PC-3 (cell line): Measurements from ENCODE around the gene ZNF385B. TPM values are rescaled to one million over a fixed set of nuclear protein-coding genes. Genes with fewer than 3 reads are reported as not detected.

ENCODE experiments used
- ATAC-seq: fragments of 200-7000 bp; cut with Tn5 transposase; 2 replicates; pipeline ENCODE4 v1.9.1; 2020; ENCODE audit warnings: mild to moderate bottlenecking, moderate library complexity
- BruUV-seq: library from RNA; stranded (reverse); fragments of 400-500 nt; replicated peaks from 2 replicates; lab custom pipeline; 2021; lab: Mats Ljungman, UMichigan
- CTCF ChIA-PET: fragments of 300-600 bp; sonication (Branson Sonifier 250); formaldehyde crosslinking; loops from one replicate; lab custom pipeline; 2022; ENCODE audit warnings: antibody characterized with exemption; lab: Charles Lee
- POLR2A ChIA-PET: fragments of 300-600 bp; sonication (Branson Sonifier 250); formaldehyde crosslinking; loops from one replicate; lab custom pipeline; 2022; ENCODE audit warnings: antibody characterized with exemption; ENCODE audit not compliant: unreplicated experiment; lab: Charles Lee
- DNase-seq: peaks from one replicate; pipeline ENCODE4 v3.0.0-alpha.2; 2015
- H2AFZ ChIP-seq: fragments of 300-600 bp; sonication (generic); 2 replicates; pipeline ENCODE4 v1.6.0; 2016; ENCODE audit warnings: antibody characterized with exemption, low read length
- H3F3A ChIP-seq: fragments of 300-600 bp; sonication (generic); one replicate; pipeline ENCODE4 v1.6.0; 2017; ENCODE audit warnings: antibody characterized with exemption, low read length, control low read depth, mild to moderate bottlenecking; ENCODE audit not compliant: unreplicated experiment
- H3K27ac ChIP-seq: fragments of 300-600 bp; sonication (generic); 2 replicates; pipeline ENCODE4 v1.5.1; 2016; ENCODE audit warnings: mild to moderate bottlenecking, low read length
- H3K27me3 ChIP-seq: fragments of 300-600 bp; sonication (generic); 2 replicates; pipeline ENCODE4 v1.6.1; 2016; ENCODE audit warnings: low read length, mixed read lengths
- H3K36me3 ChIP-seq: fragments of 300-600 bp; sonication (generic); 2 replicates; pipeline ENCODE4 v1.6.1; 2016; ENCODE audit warnings: low read depth, mixed run types, low read length, mixed read lengths
- H3K4me1 ChIP-seq: fragments of 300-600 bp; sonication (generic); 2 replicates; pipeline ENCODE4 v1.5.1; 2016; ENCODE audit warnings: low read length; ENCODE audit not compliant: insufficient read depth
- H3K4me2 ChIP-seq: fragments of 300-600 bp; sonication (generic); 2 replicates; pipeline ENCODE4 v1.6.0; 2016; ENCODE audit warnings: low read length
- H3K4me3 ChIP-seq: fragments of 300-600 bp; sonication (generic); 2 replicates; pipeline ENCODE4 v1.5.1; 2016; ENCODE audit warnings: mild to moderate bottlenecking, low read length, mixed read lengths
- H3K79me2 ChIP-seq: fragments of 300-600 bp; sonication (generic); 2 replicates; pipeline ENCODE4 v1.6.1; 2017; ENCODE audit warnings: low read length, mixed read lengths
- H3K9ac ChIP-seq: fragments of 300-600 bp; sonication (generic); 2 replicates; pipeline ENCODE4 v1.6.0; 2016; ENCODE audit warnings: mild to moderate bottlenecking, low read length
- H3K9me2 ChIP-seq: fragments of 300-600 bp; sonication (generic); replicated peaks from 2 replicates; pipeline ENCODE4 v1.6.1; 2016; ENCODE audit warnings: mixed run types, low read length, mixed read lengths
- H3K9me3 ChIP-seq: fragments of 300-600 bp; sonication (generic); 2 replicates; pipeline ENCODE4 v1.6.1; 2016; ENCODE audit warnings: low read length, mixed read lengths
- H4K20me1 ChIP-seq: fragments of 300-600 bp; sonication (generic); 2 replicates; pipeline ENCODE4 v1.6.1; 2016; ENCODE audit warnings: low read length, mixed read lengths
- CTCF ChIP-seq: fragments of 300-600 bp; sonication (generic); conservative IDR thresholded peaks from 2 replicates; pipeline ENCODE4 v1.5.1; 2017; ENCODE audit warnings: antibody characterized with exemption, low read depth, mild to moderate bottlenecking, low read length
- EZH2 ChIP-seq: fragments of 300-600 bp; sonication (generic); IDR thresholded peaks from one replicate; pipeline ENCODE4 v1.6.1; 2017; ENCODE audit warnings: antibody characterized with exemption, mild to moderate bottlenecking, low read length; ENCODE audit not compliant: unreplicated experiment
- EZH2phosphoT487 ChIP-seq: fragments of 300-600 bp; sonication (generic); IDR thresholded peaks from 2 replicates; pipeline ENCODE4 v1.6.1; 2018; ENCODE audit warnings: mild to moderate bottlenecking, antibody characterized with exemption, low read length, borderline replicate concordance
- intact Hi-C: fragments of 100-400 bp; cut with micrococcal nuclease; formaldehyde crosslinking; loops from 2 replicates; pipeline ENCODE4 v1.9.0; 2023
- total RNA-seq: library from RNA; depleted of rRNA; stranded (reverse); fragments of >200 nt; gene quantifications from 2 replicates; pipeline ENCODE4 v1.2.3, GENCODE V29; 2014

The ZNF385B gene
- total RNA-seq, 1 experiment from 2014 or later = 2.4 TPM

GRCh38 chr2:179594268-179595112 is 266.9 kb downstream of the ZNF385B start:
- TF ChIP-seq EZH2 = no peak
- TF ChIP-seq CTCF = no peak
- TF ChIP-seq EZH2phosphoT487 = no peak
- H3F3A ChIP-seq = no peaks in the 10 kb centered on the region
- H4K20me1 ChIP-seq = no peaks in the 10 kb centered on the region
- CTCF ChIA-PET = no interaction called here
- peaks cover 20% of the 10 kb centered on the region for H3K4me1 ChIP-seq
- H3K79me2 ChIP-seq = no peaks in the 10 kb centered on the region
- H3K27me3 ChIP-seq = no peaks in the 10 kb centered on the region
- H2AFZ ChIP-seq = no peak overlapping the region
- no peak overlapping the region for H3K27ac ChIP-seq
- BruUV-seq = no TSS peak
- ATAC-seq = no peak
- no peaks in the 10 kb centered on the region for H3K9me2 ChIP-seq
- POLR2A ChIA-PET = no interaction called here
- no peak for DNase-seq
- H3K4me3 ChIP-seq = no peak overlapping the region
- no peaks in the 10 kb centered on the region for H3K9me3 ChIP-seq
- intact Hi-C loops = loop anchor here (1.0 kb wide), 1 partner anchor 157 kb away; no protein-coding TSS in a partner anchor
- no peaks in the 10 kb centered on the region for H3K36me3 ChIP-seq
- no peak overlapping the region for H3K4me2 ChIP-seq
- no peak overlapping the region for H3K9ac ChIP-seq

GRCh38 chr2:179593323-179593722 is 268.1 kb downstream of the ZNF385B start:
- H4K20me1 ChIP-seq = no peaks in the 10 kb centered on the region
- no peaks in the 10 kb centered on the region for H3K9me3 ChIP-seq
- TF ChIP-seq CTCF (no peak), EZH2phosphoT487 (no peak), EZH2 (no peak)
- no peaks in the 10 kb centered on the region for H3K79me2 ChIP-seq
- no peak overlapping the region for H3K4me3 ChIP-seq
- intact Hi-C loops = no loop called here
- H3K27me3 ChIP-seq = no peaks in the 10 kb centered on the region
- H2AFZ ChIP-seq = no peak overlapping the region
- no peaks in the 10 kb centered on the region for H3F3A ChIP-seq
- H3K36me3 ChIP-seq = no peaks in the 10 kb centered on the region
- H3K9me2 ChIP-seq = no peaks in the 10 kb centered on the region
- no peak for DNase-seq
- ChIA-PET POLR2A (no interaction called here), CTCF (no interaction called here)
- ATAC-seq = no peak
- peaks cover 20% of the 10 kb centered on the region for H3K4me1 ChIP-seq
- H3K27ac ChIP-seq = no peak overlapping the region
- H3K9ac ChIP-seq = no peak overlapping the region
- H3K4me2 ChIP-seq = no peak overlapping the region
- no TSS peak for BruUV-seq
